Measurements from ENCODE around the gene DOCK1.
A peak's percentile ranks its signal among the peaks of the same experiment; 100 is the strongest.

The DOCK1 gene

GRCh38 chr10:127467811-127468210 lies 562.6 kb downstream of the DOCK1 start:
- no peak for DNase-seq (ENCODE audit: low spot score)

- no peak for DNase-seq (ENCODE audit: low spot score)
Measured at GRCh38 chr10:127468632-127469031, 563.4 kb downstream of the DOCK1 start.

GRCh38 chr10:127470911-127471310 lies 565.7 kb downstream of the DOCK1 start:
- no peak for DNase-seq (ENCODE audit: low spot score)

- DNase-seq (ENCODE audit: low spot score) = no peak
Measured at GRCh38 chr10:127472976-127473375, 567.7 kb downstream of the DOCK1 start.

GRCh38 chr10:127474501-127474900 lies 569.3 kb downstream of the DOCK1 start:
- DNase-seq (ENCODE audit: low spot score) = no peak

- DNase-seq (ENCODE audit: low spot score) = peak; percentile 83
Measured at GRCh38 chr10:127485153-127485857, 580.1 kb downstream of the DOCK1 start.

GRCh38 chr10:127486355-127486754 lies 581.1 kb downstream of the DOCK1 start:
- no peak for DNase-seq (ENCODE audit: low spot score)

GRCh38 chr10:127492607-127493250 lies 587.5 kb downstream of the DOCK1 start:
- peak; percentile 37 for DNase-seq (ENCODE audit: low spot score)

- no peak for DNase-seq (ENCODE audit: low spot score)
Measured at GRCh38 chr10:127496035-127496434, 590.8 kb downstream of the DOCK1 start.

GRCh38 chr10:127497685-127498084 lies 592.5 kb downstream of the DOCK1 start:
- DNase-seq (ENCODE audit: low spot score) = no peak

- no peak for DNase-seq (ENCODE audit: low spot score)
Measured at GRCh38 chr10:127498087-127498486, 592.9 kb downstream of the DOCK1 start.

GRCh38 chr10:127500127-127500526 lies 594.9 kb downstream of the DOCK1 start:
- no peak for DNase-seq (ENCODE audit: low spot score)
